HepG2 (cell line): ENCODE results near the gene CD248. TPM values are rescaled to one million over a fixed set of nuclear protein-coding genes. Genes with fewer than 3 reads are reported as not detected.
A peak's percentile ranks its signal among the peaks of the same experiment; 100 is the strongest.

ENCODE experiments used
- ARID4A ChIP-seq: sonication (generic); formaldehyde crosslinking; IDR thresholded peaks from 2 replicates; pipeline ENCODE4 v1.5.0; 2020; ENCODE audit warnings: mild to moderate bottlenecking, missing genetic modification reagents, borderline replicate concordance
- FOXO1 ChIP-seq: sonication (generic); formaldehyde crosslinking; IDR thresholded peaks from 2 replicates; pipeline ENCODE4 v1.4.0; 2020; ENCODE audit warnings: missing genetic modification reagents
- GABPA ChIP-seq, 2 experiments: IDR thresholded peaks; 2 replicates each; pipeline ENCODE4 v1.6.1; 2011 to 2016; ENCODE audit warnings: low read depth in 2 of 2, low read length in 1 of 2, missing biosample characterization in 1 of 2, missing genetic modification characterization in 1 of 2
- GLMP ChIP-seq: sonication (generic); formaldehyde crosslinking; IDR thresholded peaks from 2 replicates; pipeline ENCODE4 v1.9.0; 2021; ENCODE audit warnings: missing genetic modification reagents, mild to moderate bottlenecking, borderline replicate concordance
- RFX1 ChIP-seq: fragments of 450-650 bp; IDR thresholded peaks from 2 replicates; pipeline ENCODE4 v1.6.1; 2017
- TCF7 ChIP-seq: sonication (generic); IDR thresholded peaks from 2 replicates; pipeline ENCODE4 v1.6.1; 2016; ENCODE audit warnings: antibody characterized with exemption, low read depth
- TSC22D2 ChIP-seq: sonication (generic); formaldehyde crosslinking; IDR thresholded peaks from 2 replicates; pipeline ENCODE4 v1.5.1; 2020; ENCODE audit warnings: missing genetic modification reagents, mild to moderate bottlenecking, borderline replicate concordance
- ZBTB25 ChIP-seq: IDR thresholded peaks from 2 replicates; pipeline ENCODE4 v1.6.1; 2018; ENCODE audit warnings: missing genetic modification reagents
- ZFP82 ChIP-seq: sonication (generic); formaldehyde crosslinking; IDR thresholded peaks from 2 replicates; pipeline ENCODE4 v1.5.1; 2020; ENCODE audit warnings: mild to moderate bottlenecking, missing genetic modification reagents, borderline replicate concordance
- ZMYM3 ChIP-seq: sonication (generic); formaldehyde crosslinking; IDR thresholded peaks from 2 replicates; pipeline ENCODE4 v1.5.1; 2020; ENCODE audit warnings: mild to moderate bottlenecking, missing genetic modification reagents
- ZNF160 ChIP-seq: sonication (generic); formaldehyde crosslinking; IDR thresholded peaks from 2 replicates; pipeline ENCODE4 v1.8.0; 2022; ENCODE audit warnings: mild to moderate bottlenecking, inconsistent platforms, missing genetic modification reagents
- ZNF546 ChIP-seq: sonication (generic); formaldehyde crosslinking; conservative IDR thresholded peaks from 2 replicates; pipeline ENCODE4 v1.8.1; 2023; ENCODE audit warnings: mild to moderate bottlenecking, missing genetic modification reagents
- ZNF563 ChIP-seq: sonication (generic); formaldehyde crosslinking; IDR thresholded peaks from 2 replicates; pipeline ENCODE4 v1.8.0; 2022; ENCODE audit warnings: mild to moderate bottlenecking, moderate library complexity, missing genetic modification reagents
- ZNF607 ChIP-seq: sonication (generic); formaldehyde crosslinking; IDR thresholded peaks from 2 replicates; pipeline ENCODE4 v1.5.1; 2020; ENCODE audit warnings: missing genetic modification reagents, mild to moderate bottlenecking, borderline replicate concordance
- ZNF773 ChIP-seq: sonication (generic); formaldehyde crosslinking; IDR thresholded peaks from 2 replicates; pipeline ENCODE4 v1.4.0; 2020; ENCODE audit warnings: missing genetic modification reagents, borderline replicate concordance
- ZSCAN5A ChIP-seq: sonication (generic); formaldehyde crosslinking; IDR thresholded peaks from 2 replicates; pipeline ENCODE4 v1.8.0; 2022; ENCODE audit warnings: mild to moderate bottlenecking, missing genetic modification reagents, borderline replicate concordance
- ZSCAN9 ChIP-seq: IDR thresholded peaks from 2 replicates; pipeline ENCODE4 v1.6.1; 2016; ENCODE audit warnings: borderline replicate concordance
- polyA plus RNA-seq, 8 experiments: library from polyadenylated mRNA; depleted of rRNA in 3 of 8; stranded (reverse) in 7 of 8; unstranded in 1 of 8; fragments of >200 nt; fragmentation: Illumina TruSeq in 4 of 8; extraction: Trizol in 4 of 8; gene quantifications; 2 replicates each; pipeline versions ENCODE4 v1.2.1 to v1.2.3, GENCODE V29; 2011 to 2016; ENCODE audit warnings: low read depth in 4 of 8, missing spikeins in 1 of 8, mixed read lengths in 1 of 8; ENCODE audit not compliant: insufficient read depth in 1 of 8
- total RNA-seq, 5 experiments: library from RNA; depleted of rRNA; stranded (reverse); fragments of >200 nt; fragmentation: Illumina TruSeq; extraction: Trizol; gene quantifications; 2 replicates each; pipeline ENCODE4 v1.2.3, GENCODE V29; 2016; ENCODE audit warnings: low read depth in 1 of 5

CD248 gene
- total and polyA plus RNA-seq, 2 of the 13 experiments (the other 11 are each of a cell fraction or from before 2014, with no cell fraction given): 0.25 to 0.35 TPM

GRCh38 chr11:66335531-66336233, 18.8 kb upstream of the CD248 start (continued):
- no peak for TF ChIP-seq ARID4A
- peak; percentile 24; the same call in 1 of the 2 replicates for TF ChIP-seq ZNF607 (CRISPR knock-in tag)
- TF ChIP-seq ZMYM3 (CRISPR knock-in tag): no peak
- no peak for TF ChIP-seq ZNF773 (CRISPR knock-in tag)
- TF ChIP-seq ZFP82 (CRISPR knock-in tag): no peak
- TF ChIP-seq GLMP (CRISPR knock-in tag): no peak
- no peak for TF ChIP-seq GABPA (IDR thresholded peaks at IDR 0.05; ENCODE audit: low read depth, low read length)
- TF ChIP-seq GABPA (CRISPR knock-in tag; IDR thresholded peaks at IDR 0.05; ENCODE audit: low read depth): no peak
- no peak for TF ChIP-seq TCF7
- TF ChIP-seq ZNF546 (CRISPR knock-in tag): peak; percentile 18; the same call in 1 of the 2 replicates
- no peak for TF ChIP-seq ZSCAN9
- TF ChIP-seq ZNF160: no peak
- TF ChIP-seq RFX1: no peak
- TF ChIP-seq ZBTB25 (CRISPR knock-in tag): no peak
- no peak for TF ChIP-seq ZNF563 (CRISPR knock-in tag)
- TF ChIP-seq FOXO1: no peak
- TF ChIP-seq TSC22D2 (CRISPR knock-in tag): no peak
- no peak for TF ChIP-seq ZSCAN5A (CRISPR knock-in tag)
